CD4-positive, alpha-beta T cell treated with Interleukin-15 for 4 hours (primary cell): ENCODE results near the gene PLB1.

Experiments used
- DNase-seq: peaks from one replicate; pipeline ENCODE4 v3.0.0-alpha.2; 2020; ENCODE audit warnings: low spot score

PLB1 gene

GRCh38 chr2:28564346-28564745 lies 68.5 kb downstream of the PLB1 start:
- no peak for DNase-seq

- no peak for DNase-seq
These were observed 69.2 kb downstream of the PLB1 start for GRCh38 chr2:28565033-28565432.

- DNase-seq, result no peak
These were observed 69.9 kb downstream of the PLB1 start for GRCh38 chr2:28565720-28566295.

GRCh38 chr2:28566521-28567041 lies 70.7 kb downstream of the PLB1 start:
- DNase-seq, result peak; percentile 90

- DNase-seq, result no peak
These were observed 71.2 kb downstream of the PLB1 start for GRCh38 chr2:28567061-28567471.

GRCh38 chr2:28568036-28568435 lies 72.2 kb downstream of the PLB1 start:
- DNase-seq, result no peak

GRCh38 chr2:28568533-28568932 lies 72.7 kb downstream of the PLB1 start:
- no peak for DNase-seq

- DNase-seq, result no peak
These were observed 74.6 kb downstream of the PLB1 start for GRCh38 chr2:28570431-28570830.

GRCh38 chr2:28576714-28577113 lies 80.9 kb downstream of the PLB1 start:
- DNase-seq, result no peak

GRCh38 chr2:28577791-28578680 lies 82.2 kb downstream of the PLB1 start:
- no peak for DNase-seq

- no peak for DNase-seq
These were observed 82.9 kb downstream of the PLB1 start for GRCh38 chr2:28578774-28579173.

- DNase-seq, result no peak
These were observed 83.7 kb downstream of the PLB1 start for GRCh38 chr2:28579606-28580005.

GRCh38 chr2:28580078-28580477 lies 84.2 kb downstream of the PLB1 start:
- no peak for DNase-seq

- DNase-seq, result no peak
These were observed 85.5 kb downstream of the PLB1 start for GRCh38 chr2:28581312-28581711.

- no peak for DNase-seq
These were observed 86.3 kb downstream of the PLB1 start for GRCh38 chr2:28582152-28582551.

GRCh38 chr2:28582595-28582994 lies 86.7 kb downstream of the PLB1 start:
- no peak for DNase-seq

- peak; percentile 51 for DNase-seq
These were observed 88.2 kb downstream of the PLB1 start for GRCh38 chr2:28583899-28584553.

- peak; percentile 58 for DNase-seq
These were observed 91.0 kb downstream of the PLB1 start for GRCh38 chr2:28586867-28587266.

GRCh38 chr2:28587526-28588291 lies 91.8 kb downstream of the PLB1 start:
- no peak for DNase-seq

GRCh38 chr2:28588292-28588670 lies 92.4 kb downstream of the PLB1 start:
- DNase-seq, result no peak

GRCh38 chr2:28589746-28590463 lies 94.0 kb downstream of the PLB1 start:
- no peak for DNase-seq
